HUDEP-2 (cell line): ENCODE results near the gene TXNDC2.
"Not testable (repeated sequence)": the region's sequence is repeated elsewhere in the genome, so short reads cannot be mapped to it uniquely, and the experiment has no call there.

Experiments
- DNase-seq, 76 experiments: peaks; one replicate each; lab custom pipeline; 2025; ENCODE audit not compliant: unreplicated experiment in 76 of 76; lab: John Stamatoyannopoulos, UW

The TXNDC2 gene

GRCh38 chr18:9885170-9886004 lies at the start of gene TXNDC2:
TXNDC2 (plus strand) TSS chr18:9885973; CDS start chr18:9886681, 708 bp downstream.
- DNase-seq, result peak in 10 of 76 experiments; percentile 1 to 25 (median 19)

GRCh38 chr18:9838144-9838877 lies 47.5 kb upstream of the TXNDC2 start:
- no peak for DNase-seq

- no peak for DNase-seq
These were observed 46.6 kb upstream of the TXNDC2 start for GRCh38 chr18:9839211-9839610.

GRCh38 chr18:9839853-9840252 lies 45.9 kb upstream of the TXNDC2 start:
- no peak for DNase-seq

- no peak for DNase-seq
These were observed 44.0 kb upstream of the TXNDC2 start for GRCh38 chr18:9841752-9842151.

GRCh38 chr18:9842448-9842847 lies 43.3 kb upstream of the TXNDC2 start:
- DNase-seq, result no peak

GRCh38 chr18:9845256-9845655 lies 40.5 kb upstream of the TXNDC2 start:
- no peak for DNase-seq

GRCh38 chr18:9846162-9846925 lies 39.4 kb upstream of the TXNDC2 start:
- DNase-seq, result no peak

- no peak for DNase-seq
These were observed 37.4 kb upstream of the TXNDC2 start for GRCh38 chr18:9848170-9848879.

GRCh38 chr18:9849407-9850283 lies 36.1 kb upstream of the TXNDC2 start:
- peak in 25 of 76 experiments; percentile 0 to 60 (median 19) for DNase-seq

- no peak for DNase-seq
These were observed 35.5 kb upstream of the TXNDC2 start for GRCh38 chr18:9850309-9850708.

GRCh38 chr18:9851511-9851910 lies 34.3 kb upstream of the TXNDC2 start:
- no peak for DNase-seq

- no peak for DNase-seq
These were observed 33.3 kb upstream of the TXNDC2 start for GRCh38 chr18:9852266-9853081.

- DNase-seq, result no peak
These were observed 30.7 kb upstream of the TXNDC2 start for GRCh38 chr18:9854801-9855676.

GRCh38 chr18:9855681-9856080 lies 30.1 kb upstream of the TXNDC2 start:
- no peak for DNase-seq

- no peak for DNase-seq
These were observed 29.7 kb upstream of the TXNDC2 start for GRCh38 chr18:9856092-9856491.

GRCh38 chr18:9857479-9857998 lies 28.2 kb upstream of the TXNDC2 start:
- not testable (repeated sequence) for DNase-seq

- no peak for DNase-seq
These were observed 27.1 kb upstream of the TXNDC2 start for GRCh38 chr18:9858642-9859041.
